ENCODE results near the gene ECSCR.
"Not testable (repeated sequence)": the region's sequence is repeated elsewhere in the genome, so short reads cannot be mapped to it uniquely, and the experiment has no call there.

ECSCR gene

GRCh38 chr5:139462586-139463276, at the start of gene ECSCR:
ECSCR (minus strand) TSS chr5:139462743; CDS start chr5:139462670, 73 bp downstream.
- no peak for DNase-seq

- not testable (repeated sequence) for DNase-seq
Observed at GRCh38 chr5:139504722-139505121, 42.2 kb upstream of the ECSCR start.

GRCh38 chr5:139503879-139504278, 41.3 kb upstream of the ECSCR start:
- DNase-seq, result not testable (repeated sequence)

GRCh38 chr5:139503036-139503817, 40.7 kb upstream of the ECSCR start:
- not testable (repeated sequence) for DNase-seq

- DNase-seq, result no peak
Observed at GRCh38 chr5:139501381-139501780, 38.8 kb upstream of the ECSCR start.

GRCh38 chr5:139495638-139496435, 33.3 kb upstream of the ECSCR start:
- DNase-seq, result no peak

- peak; percentile 52 for DNase-seq
Observed at GRCh38 chr5:139494832-139495231, 32.3 kb upstream of the ECSCR start.

- DNase-seq, result no peak
Observed at GRCh38 chr5:139494256-139494655, 31.7 kb upstream of the ECSCR start.

GRCh38 chr5:139492700-139493192, 30.2 kb upstream of the ECSCR start:
- peak; percentile 48 for DNase-seq

GRCh38 chr5:139488260-139488659, 25.7 kb upstream of the ECSCR start:
- DNase-seq, result no peak

- no peak for DNase-seq
Observed at GRCh38 chr5:139486201-139486600, 23.7 kb upstream of the ECSCR start.

GRCh38 chr5:139482890-139483208, 20.3 kb upstream of the ECSCR start:
- not testable (repeated sequence) for DNase-seq

GRCh38 chr5:139482050-139482889, 19.7 kb upstream of the ECSCR start, which contains the start of gene STING1:
STING1 (minus strand) TSS chr5:139482758; CDS start chr5:139481704, 1,054 bp downstream.
- DNase-seq, result peak; percentile 100

GRCh38 chr5:139481580-139482049, 19.1 kb upstream of the ECSCR start:
- no peak for DNase-seq

- no peak for DNase-seq
Observed at GRCh38 chr5:139481122-139481533, 18.6 kb upstream of the ECSCR start.

- DNase-seq, result not testable (repeated sequence)
Observed at GRCh38 chr5:139479729-139480128, 17.2 kb upstream of the ECSCR start.

- DNase-seq, result not testable (repeated sequence)
Observed at GRCh38 chr5:139478657-139479423, 16.3 kb upstream of the ECSCR start.

- no peak for DNase-seq
Observed at GRCh38 chr5:139475865-139476617, 13.5 kb upstream of the ECSCR start.

GRCh38 chr5:139474890-139475791, 12.6 kb upstream of the ECSCR start:
- peak; percentile 78 for DNase-seq

Data from NCI-H226 (cell line).